ENCODE results near the gene LINC00632.

The LINC00632 gene

GRCh38 chrX:140765043-140765784 lies 55.7 kb downstream of the LINC00632 start:
- peak; percentile 69 for DNase-seq

DNA sequence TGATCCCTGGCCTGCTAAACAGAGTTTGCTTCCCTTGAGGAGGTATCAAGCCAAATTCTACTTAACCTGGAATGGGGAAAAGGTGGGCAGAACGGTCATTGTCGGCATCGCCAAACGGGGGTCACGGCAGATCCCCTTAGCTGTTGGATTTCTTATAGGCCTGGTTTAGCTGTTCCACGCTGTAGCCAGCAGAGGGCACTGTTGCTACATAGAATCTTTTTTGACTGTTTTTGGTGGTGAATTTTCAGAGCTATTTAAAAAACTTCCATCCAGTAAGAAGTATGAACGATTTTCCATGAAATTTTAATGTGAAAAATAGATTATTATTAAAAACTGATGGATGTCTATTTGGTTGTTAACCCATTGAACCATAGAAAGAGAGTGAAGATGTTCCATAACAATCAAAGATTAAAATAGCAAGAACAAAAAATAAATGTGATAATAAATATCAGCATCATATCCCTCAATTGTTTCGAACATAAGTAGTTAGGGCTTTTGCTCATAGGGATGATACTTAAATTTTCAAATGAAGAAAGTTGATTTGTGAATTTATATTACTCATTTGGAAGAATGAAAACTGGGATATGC lies 56.6 kb downstream of the LINC00632 start:
- DNase-seq = peak; percentile 70

DNA sequence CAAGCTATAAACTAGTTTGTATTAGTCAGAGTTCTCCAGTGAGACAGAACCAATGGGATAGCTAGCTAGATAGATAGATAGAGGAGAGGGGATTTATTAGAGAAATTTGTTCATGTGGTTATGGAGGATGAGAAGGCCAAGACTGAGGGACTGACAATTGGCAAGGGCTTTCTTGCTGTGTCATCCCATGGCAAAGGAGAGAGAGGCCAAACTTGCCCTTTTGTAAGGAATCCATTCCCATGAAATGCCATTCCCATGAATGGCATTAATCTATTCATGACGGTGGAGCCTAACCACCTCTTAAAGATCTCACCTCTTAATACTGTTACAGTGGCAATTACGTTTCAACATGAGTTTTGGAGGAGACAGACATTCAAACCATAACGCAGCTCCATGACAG lies 58.1 kb downstream of the LINC00632 start:
- no peak for DNase-seq

DNA sequence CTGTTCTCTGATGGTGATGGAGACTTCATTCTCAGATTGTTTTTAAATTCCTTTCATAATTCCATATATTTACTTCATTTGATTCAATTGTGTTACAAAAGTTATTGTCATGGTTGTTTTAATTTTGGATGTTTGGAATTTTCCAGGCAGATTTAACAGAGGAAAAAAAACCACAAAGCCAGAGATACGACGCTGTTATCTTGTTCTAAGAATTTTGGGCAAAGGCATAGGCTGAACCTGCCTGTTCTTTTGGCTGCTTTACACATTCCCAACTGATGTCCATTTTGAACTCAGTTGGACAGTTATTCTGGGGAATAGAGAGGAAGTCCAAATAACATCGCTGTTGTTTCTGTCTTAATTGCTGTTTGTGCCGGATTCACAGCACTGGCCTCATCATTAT lies 65.7 kb downstream of the LINC00632 start:
- no peak for DNase-seq

GRCh38 chrX:140776320-140776719 lies 66.8 kb downstream of the LINC00632 start:
- DNase-seq = no peak

- DNase-seq = no peak
Observed at GRCh38 chrX:140794642-140795041, 85.1 kb downstream of the LINC00632 start.

DNA sequence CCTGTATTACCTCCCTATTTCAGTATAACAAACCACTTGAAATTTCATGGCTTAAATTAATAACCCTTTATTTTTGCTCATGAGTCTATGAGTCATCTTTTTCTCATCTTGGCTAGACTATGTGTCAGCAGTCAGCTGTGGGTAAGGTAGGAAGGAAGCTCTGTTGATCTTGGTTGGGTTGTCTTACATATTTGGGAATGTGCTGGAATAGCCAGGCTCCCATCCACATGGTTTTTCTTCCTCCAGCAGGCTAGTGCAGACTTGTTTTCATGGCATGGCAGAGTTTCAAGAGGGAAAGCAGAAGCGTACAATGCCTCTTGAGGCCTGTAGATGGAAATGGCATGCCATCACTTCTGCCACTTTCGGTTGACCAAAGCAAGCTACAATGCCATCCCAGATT lies 89.7 kb downstream of the LINC00632 start:
- DNase-seq = no peak

DNA sequence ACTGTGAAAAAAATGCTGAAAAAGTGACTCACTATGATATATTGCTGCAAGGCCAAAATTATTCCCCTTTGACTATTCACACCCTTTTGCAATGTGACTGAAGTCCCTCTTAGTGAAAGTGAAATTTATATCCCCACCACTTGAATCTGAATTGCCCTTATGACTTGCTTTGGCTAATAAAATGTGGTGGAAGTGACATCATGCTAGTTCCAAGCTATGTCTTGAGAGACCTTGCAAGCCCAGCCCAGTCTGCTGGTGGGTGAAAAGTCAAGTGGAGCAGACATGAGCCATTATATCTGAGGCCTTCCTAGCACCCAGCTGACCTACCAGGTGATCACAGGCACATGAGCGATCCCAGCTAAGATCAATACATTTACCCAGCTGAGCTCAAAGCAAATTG lies 94.7 kb downstream of the LINC00632 start:
- no peak for DNase-seq

GRCh38 chrX:140815868-140816267 lies 106.3 kb downstream of the LINC00632 start:
- peak; percentile 52 for DNase-seq

GRCh38 chrX:140817943-140818342 lies 108.4 kb downstream of the LINC00632 start:
- DNase-seq = no peak

DNA sequence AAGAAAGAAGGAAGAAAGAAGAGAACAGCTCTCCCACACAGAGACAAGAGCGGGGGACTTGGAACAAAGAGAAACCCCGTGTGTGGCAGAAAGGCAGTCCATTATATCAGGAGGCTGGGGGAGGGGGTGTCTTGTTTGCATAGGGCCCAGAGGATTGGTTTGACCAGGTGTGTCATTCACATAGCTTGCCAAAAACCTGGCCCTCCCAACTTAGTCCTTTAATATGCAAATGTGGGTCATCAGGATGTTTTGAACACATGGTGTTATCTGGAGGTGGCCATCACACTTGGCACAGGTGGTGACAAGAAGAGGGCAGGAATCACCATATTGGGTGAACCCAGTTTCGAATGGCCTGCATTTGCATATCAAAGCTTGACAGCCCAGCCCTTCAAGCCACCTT lies 111.7 kb downstream of the LINC00632 start:
- no peak for DNase-seq

- no peak for DNase-seq
Observed at GRCh38 chrX:140822184-140822583, 112.6 kb downstream of the LINC00632 start.

GRCh38 chrX:140822861-140823260 lies 113.3 kb downstream of the LINC00632 start:
- no peak for DNase-seq

DNA sequence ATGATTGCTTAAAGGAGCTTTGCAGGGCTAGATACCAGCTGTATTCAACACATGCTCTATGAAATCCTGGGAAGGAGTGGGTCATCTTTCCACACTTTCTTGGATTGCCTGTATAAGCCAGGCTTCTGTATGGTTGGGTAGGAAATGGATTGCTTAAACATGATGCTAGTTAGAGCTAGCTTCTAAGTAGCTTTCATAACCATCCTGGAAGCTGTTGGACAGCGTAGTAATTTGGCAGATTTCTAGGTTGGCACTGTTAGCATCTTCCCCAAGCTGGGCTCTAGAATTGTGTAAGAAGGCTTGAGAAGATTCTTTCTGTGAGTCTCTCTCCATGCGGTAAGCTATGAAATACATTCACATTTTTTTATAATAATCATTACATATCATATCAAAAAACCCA lies 127.3 kb downstream of the LINC00632 start:
- no peak for DNase-seq
